HG03457 (cell line): ENCODE measurements around the gene SFT2D1.
A peak's percentile ranks its signal among the peaks of the same experiment; 100 is the strongest.

ENCODE experiments used
- ATAC-seq: cut with Tn5 transposase; IDR thresholded peaks from one replicate; pipeline ENCODE4 v1.9.1; 2021; ENCODE audit warnings: moderate number of reproducible peaks; ENCODE audit not compliant: unreplicated experiment

The SFT2D1 gene

GRCh38 chr6:166308769-166309589 is 33.4 kb downstream of the SFT2D1 start:
- no peak for ATAC-seq

GRCh38 chr6:166308033-166308768 is 34.1 kb downstream of the SFT2D1 start, which contains the start of gene PRR18:
TSS of gene PRR18 (minus strand) at chr6:166308392. CDS start at chr6:166308142, 250 bp downstream.
- ATAC-seq: no peak

DNA sequence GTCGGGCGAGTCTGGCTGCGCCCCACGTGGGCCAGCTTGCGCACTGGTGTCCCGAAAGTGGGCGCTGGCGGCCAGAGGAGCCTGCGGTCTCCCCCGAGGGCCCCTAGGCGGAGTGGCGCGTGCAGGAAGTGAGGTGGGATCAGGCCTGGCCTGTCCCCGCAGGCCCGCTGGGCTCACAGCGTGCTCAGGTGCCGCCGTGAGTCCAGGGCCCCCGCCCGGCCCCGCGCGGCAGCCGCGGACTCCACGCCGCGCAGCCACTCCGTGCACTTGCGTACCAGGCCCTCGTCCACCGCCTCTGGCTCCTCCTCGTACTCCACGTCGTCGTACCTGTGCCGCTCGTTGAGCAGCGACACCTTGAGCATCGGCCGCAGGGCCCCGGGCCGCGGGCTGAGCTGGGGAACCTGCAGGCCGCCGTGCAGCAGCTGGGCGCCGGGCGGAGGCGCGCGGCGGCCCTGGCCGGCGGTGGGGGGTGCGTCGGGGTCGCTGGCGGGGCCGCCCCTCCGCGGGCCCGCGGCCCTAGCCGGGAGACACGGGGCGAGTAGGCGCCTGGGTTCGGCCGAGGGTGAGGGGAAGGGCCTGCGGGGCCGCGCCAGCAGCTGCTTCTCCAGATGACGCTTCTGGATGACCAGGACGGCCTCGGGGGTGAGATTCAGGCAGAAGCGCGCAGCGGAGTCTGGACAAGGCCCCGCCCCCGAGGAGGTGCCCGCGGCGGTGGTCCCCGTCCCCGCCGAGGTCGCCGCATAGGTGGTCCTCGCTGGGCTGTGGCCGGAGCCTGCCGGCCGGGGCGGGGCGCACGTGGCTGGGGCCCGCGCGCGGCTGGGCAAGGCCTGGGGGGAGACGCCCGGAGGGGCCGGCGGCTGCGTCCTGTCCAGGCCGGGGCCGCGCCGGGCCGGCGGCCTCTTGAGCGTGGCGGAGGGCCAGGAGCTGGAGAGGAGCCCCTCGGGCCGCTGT is 35.0 kb downstream of the SFT2D1 start:
- ATAC-seq: no peak

- ATAC-seq: no peak
These were observed 35.8 kb downstream of the SFT2D1 start for GRCh38 chr6:166306378-166307081.

- ATAC-seq: no peak
These were observed 36.7 kb downstream of the SFT2D1 start for GRCh38 chr6:166305562-166306117.

- no peak for ATAC-seq
These were observed 38.2 kb downstream of the SFT2D1 start for GRCh38 chr6:166304106-166304505.

DNA sequence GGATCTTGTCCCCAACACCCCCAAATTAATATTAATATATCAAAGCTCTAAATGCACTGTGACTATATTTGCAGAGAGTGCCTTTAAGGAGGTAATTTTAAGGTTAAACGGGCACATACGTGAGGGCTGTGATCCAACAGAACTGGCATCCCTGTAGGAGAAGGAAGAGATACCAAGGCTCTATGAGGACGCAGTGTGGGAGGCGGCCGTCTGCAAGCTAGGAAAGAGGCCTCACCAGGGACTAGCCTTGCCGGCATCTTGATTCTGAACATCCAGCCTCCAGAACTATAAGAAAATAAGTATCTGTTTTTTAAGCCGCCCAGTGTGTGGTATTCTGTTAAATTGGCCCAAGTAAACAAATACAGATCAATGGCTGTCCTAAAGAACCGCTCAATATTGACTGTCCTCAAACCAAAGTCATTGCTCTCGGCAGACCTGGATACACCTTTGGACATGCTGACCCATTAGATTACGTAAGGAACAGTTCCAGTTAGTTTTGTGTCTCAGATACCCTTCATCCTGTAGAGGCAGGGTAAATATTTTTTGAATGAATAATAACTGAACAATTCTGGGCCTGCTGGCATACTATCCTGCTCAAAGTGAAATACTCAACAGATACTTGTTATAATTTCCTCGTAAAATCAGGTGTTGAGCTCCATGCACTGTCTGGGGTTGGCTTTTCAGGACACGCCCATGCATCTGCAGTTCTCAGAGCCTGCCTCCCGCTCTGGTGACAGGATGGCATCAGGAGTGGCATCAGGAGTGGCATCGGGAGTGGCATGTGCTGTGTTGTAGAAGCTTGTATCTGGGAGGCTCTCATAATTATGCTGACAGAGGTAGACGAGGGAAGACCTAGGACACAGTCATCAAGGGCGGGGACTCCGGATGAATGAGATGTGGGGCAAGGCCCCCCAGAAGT is 40.5 kb downstream of the SFT2D1 start:
- no peak for ATAC-seq

GRCh38 chr6:166300357-166300987 is 41.9 kb downstream of the SFT2D1 start:
- no peak for ATAC-seq

- ATAC-seq: no peak
These were observed 44.7 kb downstream of the SFT2D1 start for GRCh38 chr6:166297606-166298005.

- ATAC-seq: no peak
These were observed 46.1 kb downstream of the SFT2D1 start for GRCh38 chr6:166296035-166296883.

GRCh38 chr6:166293731-166294584 is 48.4 kb downstream of the SFT2D1 start:
- no peak for ATAC-seq

- no peak for ATAC-seq
These were observed 52.9 kb downstream of the SFT2D1 start for GRCh38 chr6:166289207-166290060.

DNA sequence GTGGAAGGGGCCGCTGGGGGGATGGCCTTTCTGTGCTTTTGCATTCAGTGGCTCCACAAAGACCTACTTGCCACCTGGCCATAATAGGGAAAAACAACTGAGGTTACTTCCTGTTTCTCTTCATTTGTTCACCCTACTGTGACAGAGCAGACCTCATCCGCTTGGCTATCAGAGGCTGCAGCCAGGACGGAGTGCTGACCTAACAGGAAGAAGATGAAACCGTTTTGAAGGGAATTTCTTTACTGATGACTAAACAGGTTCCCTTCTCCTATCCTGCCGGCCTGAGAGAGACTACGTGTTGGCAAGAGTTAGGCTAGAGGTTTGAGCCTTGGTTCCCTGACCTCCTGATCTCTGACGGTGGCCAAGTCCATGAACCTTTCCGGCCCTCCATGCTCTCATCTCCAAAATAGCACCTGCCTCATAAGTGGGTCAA is 55.5 kb downstream of the SFT2D1 start:
- ATAC-seq: peak; percentile 97

GRCh38 chr6:166285233-166285632 is 57.1 kb downstream of the SFT2D1 start:
- no peak for ATAC-seq

DNA sequence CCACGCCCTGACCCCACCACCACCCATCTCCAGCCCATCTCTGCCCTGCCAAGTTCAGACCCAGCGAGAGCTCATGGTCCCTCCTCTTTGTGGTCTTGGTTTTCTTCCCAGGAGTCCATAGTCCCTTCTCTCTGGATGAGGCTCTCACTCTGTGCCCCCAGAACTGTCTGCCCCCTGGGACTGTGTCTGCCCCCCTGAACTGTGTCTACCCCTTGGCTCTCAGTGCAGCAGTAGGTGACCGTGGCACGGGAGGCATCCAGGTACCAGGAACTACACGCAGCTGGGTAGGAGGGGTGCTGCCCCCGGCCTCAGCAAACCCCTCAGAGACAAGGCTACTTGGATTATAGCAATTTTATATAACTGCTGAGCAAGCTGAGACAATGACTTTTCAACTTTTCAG is 57.7 kb downstream of the SFT2D1 start:
- no peak for ATAC-seq
